ENCODE data around the gene FBXW8. TPM values are rescaled to one million over a fixed set of nuclear protein-coding genes. Genes with fewer than 3 reads are reported as not detected.

Gene FBXW8
- total and polyA plus RNA-seq, 4 donors, result 1.9 to 7.1 (median 4.9) TPM

GRCh38 chr12:116881325-116881876 is 29.3 kb upstream of the FBXW8 start, which contains the start of gene HRK (continued):
- TF ChIP-seq CTCF (IDR thresholded peaks at IDR 0.05; ENCODE audit: low read depth, low read length, missing input control) (no peak), FOXA1 (IDR thresholded peaks at IDR 0.05) (no peak), NR2F2 (IDR thresholded peaks at IDR 0.05) (no peak), FOXA2 (IDR thresholded peaks at IDR 0.05) (no peak), HNF4A (conservative IDR thresholded peaks at IDR 0.05) (no peak)

- H3K9ac ChIP-seq (ENCODE audit: low read depth in 1 of 2, low read length in 2 of 2), result no peak overlapping the region
- WGBS, result 4% methylated on average over 29 of the region's 29 CpGs
These were observed 28.8 kb upstream of the FBXW8 start for GRCh38 chr12:116881877-116882507.

More at GRCh38 chr12:116881877-116882507, 28.8 kb upstream of the FBXW8 start:
- no peak for DNase-seq (ENCODE audit: low spot score)
- no peak for TF ChIP-seq JUND (IDR thresholded peaks at IDR 0.05)
- no peak for TF ChIP-seq TAF1 (conservative IDR thresholded peaks at IDR 0.05)
- TF ChIP-seq NR2F2 (IDR thresholded peaks at IDR 0.05), result no peak
- TF ChIP-seq EGR1 (IDR thresholded peaks at IDR 0.05; ENCODE audit: low read depth in 2 of 2), result no peak
- TF ChIP-seq RAD21 (IDR thresholded peaks at IDR 0.05), result no peak
- no peak for TF ChIP-seq RXRA (IDR thresholded peaks at IDR 0.05)
- no peak for TF ChIP-seq HNF4A (conservative IDR thresholded peaks at IDR 0.05)
- no peak for TF ChIP-seq ZBTB33 (IDR thresholded peaks at IDR 0.05)
- TF ChIP-seq GABPA (IDR thresholded peaks at IDR 0.05 in 1 of 2, conservative IDR thresholded peaks at IDR 0.05 in 1 of 2), result no peak
- TF ChIP-seq FOXA2 (IDR thresholded peaks at IDR 0.05), result no peak
- TF ChIP-seq HNF4G (IDR thresholded peaks at IDR 0.05), result no peak
- no peak for TF ChIP-seq YY1 (IDR thresholded peaks at IDR 0.05)
- no peak for TF ChIP-seq CTCF (IDR thresholded peaks at IDR 0.05; ENCODE audit: low read depth, low read length, missing input control)
- no peak for TF ChIP-seq ATF3 (IDR thresholded peaks at IDR 0.05)
- no peaks in the 10 kb centered on the region for H3K36me3 ChIP-seq (ENCODE audit: control insufficient read depth in 4 of 4, insufficient read depth in 3 of 4, low read depth in 1 of 4, low read length in 3 of 4)
- peaks cover 3 to 19% (median 16%) of the 10 kb centered on the region in 4 donors for H3K27me3 ChIP-seq (ENCODE audit: control insufficient read depth in 4 of 4, insufficient read depth in 4 of 4, low read length in 3 of 4)
- H3K4me3 ChIP-seq (ENCODE audit: low read depth in 1 of 3, low read length in 3 of 3), result no peak overlapping the region
- peaks cover 7 to 33% (median 22%) of the 10 kb centered on the region in 4 donors for H3K4me1 ChIP-seq (ENCODE audit: control insufficient read depth in 4 of 4, insufficient read depth in 4 of 4, low read length in 3 of 4)
- H3K27ac ChIP-seq (ENCODE audit: low read depth in 1 of 2, low read length in 2 of 2), result no peak overlapping the region
- H3K9me3 ChIP-seq (ENCODE audit: control insufficient read depth in 4 of 4, low read length in 3 of 4), result no peaks in the 10 kb centered on the region

Measured in liver (tissue), 9 donors.